ENCODE measurements around the gene CIROP.

The CIROP gene

GRCh38 chr14:23051141-23052057, 53.4 kb downstream of the CIROP start:
- DNase-seq (ENCODE audit: low read depth, low spot score), result no peak

Measured in iPS DF 19.7 (cell line).